ENCODE results near the gene USP33.

USP33 gene

GRCh38 chr1:77739235-77739634 is 20.4 kb downstream of the USP33 start:
- H3K4me3 ChIP-seq (ENCODE audit: low read depth, low read length): no peak overlapping the region
- no peak for TF ChIP-seq CTCF (IDR thresholded peaks at IDR 0.05; ENCODE audit: low read depth, low read length, missing control alignments)
- DNase-seq (ENCODE audit: low read depth): no peak

- DNase-seq (ENCODE audit: low read depth): no peak
- no peak overlapping the region for H3K4me3 ChIP-seq (ENCODE audit: low read depth, low read length)
- no peak for TF ChIP-seq CTCF (IDR thresholded peaks at IDR 0.05; ENCODE audit: low read depth, low read length, missing control alignments)
Measured at GRCh38 chr1:77732090-77732489, 27.6 kb downstream of the USP33 start.

- TF ChIP-seq CTCF (IDR thresholded peaks at IDR 0.05; ENCODE audit: low read depth, low read length, missing control alignments): no peak
- H3K4me3 ChIP-seq (ENCODE audit: low read depth, low read length): no peak overlapping the region
Measured at GRCh38 chr1:77725706-77726105, 33.9 kb downstream of the USP33 start.

GRCh38 chr1:77718181-77718580 is 41.5 kb downstream of the USP33 start:
- no peak for DNase-seq (ENCODE audit: low read depth)
- TF ChIP-seq CTCF (IDR thresholded peaks at IDR 0.05; ENCODE audit: low read depth, low read length, missing control alignments): no peak
- no peak overlapping the region for H3K4me3 ChIP-seq (ENCODE audit: low read depth, low read length)

More at GRCh38 chr1:77725706-77726105, 33.9 kb downstream of the USP33 start:
- no peak for DNase-seq (ENCODE audit: low read depth)

- no peak for TF ChIP-seq CTCF (IDR thresholded peaks at IDR 0.05; ENCODE audit: low read depth, low read length, missing control alignments)
- no peak for DNase-seq (ENCODE audit: low read depth)
- no peak overlapping the region for H3K4me3 ChIP-seq (ENCODE audit: low read depth, low read length)
Measured at GRCh38 chr1:77716065-77716464, 43.6 kb downstream of the USP33 start.

DNA sequence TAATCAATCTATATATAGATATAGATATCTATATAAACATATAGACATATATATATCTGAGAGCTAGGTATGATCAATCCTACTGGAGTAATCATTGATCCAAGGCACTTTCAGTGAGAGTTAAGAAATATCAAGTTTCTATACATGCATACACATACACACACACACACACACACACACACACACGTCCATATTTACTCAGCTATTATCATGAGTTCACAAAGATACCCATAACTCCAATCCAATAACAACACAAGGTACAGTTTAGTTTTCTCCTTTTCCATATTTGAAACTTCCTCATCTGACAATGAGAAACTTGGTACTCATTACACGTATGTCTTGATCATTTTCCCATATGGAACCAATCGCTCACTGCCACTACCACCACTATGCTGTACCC is 49.9 kb downstream of the USP33 start:
- DNase-seq (ENCODE audit: low read depth): no peak
- no peak overlapping the region for H3K4me3 ChIP-seq (ENCODE audit: low read depth, low read length)
- no peak for TF ChIP-seq CTCF (IDR thresholded peaks at IDR 0.05; ENCODE audit: low read depth, low read length, missing control alignments)

DNA sequence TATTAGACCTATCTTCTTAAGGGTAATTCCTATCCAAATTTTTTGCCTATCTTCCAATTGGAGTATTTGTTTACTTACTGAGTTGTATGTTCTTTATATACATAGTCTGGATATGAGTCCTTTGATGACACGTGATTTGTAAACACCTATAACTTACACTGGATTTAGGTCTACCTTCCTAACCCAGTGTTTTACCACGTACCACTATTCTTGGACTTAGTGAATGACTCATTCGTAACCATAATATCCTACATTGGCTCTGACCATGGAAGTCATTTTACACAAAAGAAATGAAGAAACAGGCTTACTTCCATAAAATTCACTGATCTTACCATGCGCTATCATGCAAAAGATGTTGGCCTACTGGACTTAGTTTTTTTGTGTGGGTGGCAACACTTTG is 53.3 kb downstream of the USP33 start:
- no peak overlapping the region for H3K4me3 ChIP-seq (ENCODE audit: low read depth, low read length)
- no peak for DNase-seq (ENCODE audit: low read depth)
- no peak for TF ChIP-seq CTCF (IDR thresholded peaks at IDR 0.05; ENCODE audit: low read depth, low read length, missing control alignments)
